ENCODE results near the gene SLAIN2. TPM values are rescaled to one million over a fixed set of nuclear protein-coding genes. Genes with fewer than 3 reads are reported as not detected.

The SLAIN2 gene
- total and polyA plus RNA-seq, 2 of the 4 experiments (the other 2 are of a cell fraction): 23.3 to 53.0 TPM

- TF ChIP-seq ELK1 (IDR thresholded peaks at IDR 0.05; ENCODE audit: borderline replicate concordance, low read depth, low read length): no peak
- TF ChIP-seq RCOR1 (IDR thresholded peaks at IDR 0.05; ENCODE audit: insufficient replicate concordance, low read length): no peak
Observed at GRCh38 chr4:48375651-48376304, 34.4 kb downstream of the SLAIN2 start (continued).

GRCh38 chr4:48379587-48380180, 38.4 kb downstream of the SLAIN2 start:
- no peak overlapping the region for H3K27ac ChIP-seq (ENCODE audit: insufficient read depth, low read length)
- intact Hi-C loops (cut with micrococcal nuclease): loop anchor here (1.0 to 5.0 kb wide), 2 partner anchors 23 to 527 kb away; no protein-coding TSS in a partner anchor
- TF ChIP-seq MAZ (IDR thresholded peaks at IDR 0.05; ENCODE audit: borderline replicate concordance, low read depth, low read length) (no peak), CHD1 (IDR thresholded peaks at IDR 0.05; ENCODE audit: low read depth, low read length) (no peak), ELK1 (IDR thresholded peaks at IDR 0.05; ENCODE audit: borderline replicate concordance, low read depth, low read length) (no peak), RAD21 (IDR thresholded peaks at IDR 0.05; ENCODE audit: low read length) (no peak), MAFK (IDR thresholded peaks at IDR 0.05; ENCODE audit: low read depth, low read length) (no peak), POLR2A (IDR thresholded peaks at IDR 0.05; ENCODE audit: low read depth, low read length) (no peak), CEBPB (IDR thresholded peaks at IDR 0.05; ENCODE audit: low read depth, low read length) (no peak), RCOR1 (IDR thresholded peaks at IDR 0.05; ENCODE audit: insufficient replicate concordance, low read length) (no peak), USF2 (IDR thresholded peaks at IDR 0.05; ENCODE audit: low read depth, low read length) (no peak), MXI1 (IDR thresholded peaks at IDR 0.05; ENCODE audit: borderline replicate concordance, low read depth, low read length) (no peak), FOS (IDR thresholded peaks at IDR 0.05; ENCODE audit: low read depth, low read length) (no peak), BHLHE40 (IDR thresholded peaks at IDR 0.05; ENCODE audit: low read depth, low read length) (no peak)

More at GRCh38 chr4:48379587-48380180, 38.4 kb downstream of the SLAIN2 start:
- ATAC-seq (ENCODE audit: low read depth) (no peak; the same call in 1 of the 2 replicates), DNase-seq (no peak)
- Histone ChIP-seq H3K27me3 (ENCODE audit: control insufficient read depth, insufficient read depth, low read length) (no peaks in the 10 kb centered on the region), H2AK5ac (ENCODE audit: low read depth, low read length) (no peak overlapping the region), H2AK9ac (replicated peaks; ENCODE audit: low read depth, low read length, poor library complexity) (no peak overlapping the region), H2BK15ac (ENCODE audit: low read depth, low read length) (no peak overlapping the region), H3K18ac (ENCODE audit: low read depth, low read length) (no peak overlapping the region), H3K9me3 (ENCODE audit: control insufficient read depth, insufficient read depth, low read length) (no peaks in the 10 kb centered on the region), H4K91ac (ENCODE audit: insufficient read depth, low read depth, low read length) (no peak overlapping the region), H3K4me2 (ENCODE audit: low read depth, low read length) (no peak overlapping the region), H3K79me1 (ENCODE audit: low read depth in 1 of 2, low read length in 2 of 2) (peaks cover 31 to 44% of the 10 kb centered on the region in 2 experiments), H3K56ac (ENCODE audit: extremely low read depth, insufficient read depth, low read length) (no peak overlapping the region), H4K20me1 (ENCODE audit: insufficient read depth, low read length) (peaks cover 7% of the 10 kb centered on the region), H3K14ac (replicated peaks; ENCODE audit: low read depth, low read length) (no peak overlapping the region), H3K4me3 (ENCODE audit: insufficient read depth, low read depth, low read length) (no peak overlapping the region), H4K8ac (ENCODE audit: low read depth in 2 of 2, low read length in 2 of 2) (no peak overlapping the region), H3K4ac (ENCODE audit: low read depth, low read length) (no peak overlapping the region), H3K9me1 (ENCODE audit: insufficient read depth, low read length) (peaks cover 2% of the 10 kb centered on the region; the same call in 1 of the 2 replicates), H2BK20ac (ENCODE audit: low read depth, low read length) (no peak overlapping the region), H2BK120ac (ENCODE audit: low read depth, low read length) (no peak overlapping the region), H3K4me1 (ENCODE audit: control insufficient read depth, insufficient read depth, low read length) (peaks cover 2% of the 10 kb centered on the region; the same call in 1 of the 2 replicates), H3K23ac (ENCODE audit: low read depth, low read length) (no peak overlapping the region; the same call in 1 of the 2 replicates), H4K5ac (ENCODE audit: low read depth, low read length) (no peak overlapping the region; the same call in 1 of the 2 replicates), H2BK5ac (ENCODE audit: low read depth, low read length, poor library complexity, severe bottlenecking) (no peak overlapping the region), H3K9ac (ENCODE audit: low read depth, low read length) (no peak overlapping the region), H3K36me3 (ENCODE audit: control insufficient read depth, insufficient read depth, low read length) (peaks cover 10% of the 10 kb centered on the region), H2AFZ (replicated peaks; ENCODE audit: low read length, poor library complexity) (no peak overlapping the region)
- in situ Hi-C loops (cut with MboI; ENCODE audit: low sequenced_read_pairs) (loop anchor here (25.0 kb wide), 1 partner anchor 108 kb away; the partner anchor contains the start of genes SLC10A4 and ZAR1), dilution Hi-C loops (cut with HindIII; ENCODE audit: low sequenced_read_pairs, unreplicated experiment) (no loop called here)
- no CpG with 5 or more reads among the region's 1 CpG for WGBS, 2 experiments (ENCODE audit: extremely low coverage in 2 of 2, insufficient read length in 1 of 2)
- ChIA-PET POLR2A (ENCODE audit: unreplicated experiment) (no interaction called here), CTCF (no interaction called here)
- BruUV-seq (replicated peaks): no TSS peak
